GM12864 (cell line): ENCODE data around the gene ELF2.
"Not testable (repeated sequence)": the region's sequence is repeated elsewhere in the genome, so short reads cannot be mapped to it uniquely, and the experiment has no call there.

Experiments used
- DNase-seq: peaks from one replicate; pipeline ENCODE4 v3.0.0-alpha.2; 2011; ENCODE audit warnings: low read depth
- H3K4me3 ChIP-seq: 2 replicates; pipeline ENCODE4 v1.5.1; 2011; ENCODE audit warnings: mild to moderate bottlenecking, low read depth, low read length, control low read depth
- CTCF ChIP-seq: IDR thresholded peaks from 2 replicates; pipeline ENCODE4 v1.5.1; 2011; ENCODE audit warnings: low read depth, mild to moderate bottlenecking, moderate library complexity, low read length, control low read depth, inconsistent platforms; ENCODE audit errors: missing control alignments

ELF2 gene

GRCh38 chr4:139177049-139177868 is at the start of gene ELF2:
Gene ELF2 (minus strand): TSS chr4:139177218. CDS start chr4:139137701, 39,517 bp downstream.
- DNase-seq = no peak
- peak within 1 kb of the TSS; percentile 68 for H3K4me3 ChIP-seq
- no peak for TF ChIP-seq CTCF

- H3K4me3 ChIP-seq = no peak overlapping the region
- peak; percentile 15 for DNase-seq
- TF ChIP-seq CTCF = no peak
These were observed 46.8 kb upstream of the ELF2 start for GRCh38 chr4:139223682-139224317.

DNA sequence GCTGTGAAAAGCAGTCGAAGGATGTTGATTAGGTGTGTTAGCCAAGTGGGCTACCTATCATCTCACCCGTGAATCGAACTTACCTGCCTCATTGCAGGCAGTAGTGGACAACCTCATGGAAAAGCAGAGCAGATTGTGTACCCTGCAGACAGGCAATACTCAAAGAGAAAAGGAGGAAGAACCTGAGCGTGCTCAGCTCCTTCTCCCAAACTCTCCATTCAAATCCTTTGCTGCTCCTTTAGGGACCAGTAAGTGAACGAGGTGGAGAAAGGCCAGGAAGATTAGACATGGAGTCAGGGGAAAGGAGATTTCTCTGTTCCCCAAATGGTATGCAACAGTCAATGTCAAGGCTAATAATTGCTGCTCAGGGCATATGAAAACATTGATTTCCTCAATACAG is 45.2 kb upstream of the ELF2 start:
- no peak overlapping the region for H3K4me3 ChIP-seq
- DNase-seq = no peak
- no peak for TF ChIP-seq CTCF

- no peak for DNase-seq
- TF ChIP-seq CTCF = no peak
- no peak overlapping the region for H3K4me3 ChIP-seq
These were observed 44.7 kb upstream of the ELF2 start for GRCh38 chr4:139221687-139222086.

GRCh38 chr4:139219450-139220055 is 42.5 kb upstream of the ELF2 start:
- no peak for TF ChIP-seq CTCF
- DNase-seq = no peak
- no peak overlapping the region for H3K4me3 ChIP-seq

DNA sequence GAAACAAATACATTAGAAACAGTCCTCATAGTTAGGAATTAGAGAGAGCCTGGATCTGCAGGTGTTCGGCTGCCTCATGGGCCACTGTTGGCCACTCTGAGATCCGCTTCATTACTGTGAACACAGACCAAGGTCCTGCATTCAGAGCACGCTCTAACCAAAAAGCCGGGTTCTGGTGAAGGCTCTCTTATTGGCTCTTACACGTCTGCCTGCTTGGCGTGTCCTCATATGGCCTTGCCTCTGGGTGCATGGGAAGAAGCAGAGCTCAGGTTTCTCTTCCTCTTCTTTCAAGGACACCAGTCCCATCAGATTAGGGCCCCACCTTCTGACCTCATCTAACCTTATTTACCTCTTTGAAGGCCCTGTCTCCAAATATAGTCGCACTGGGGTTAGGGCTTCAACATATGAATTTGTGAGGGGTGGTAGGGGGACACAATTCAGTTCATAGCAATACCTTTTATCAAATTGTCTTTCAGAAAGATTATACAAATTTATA is 37.1 kb upstream of the ELF2 start:
- peak; percentile 77 for DNase-seq
- no peak for TF ChIP-seq CTCF

GRCh38 chr4:139213633-139214032 is 36.6 kb upstream of the ELF2 start:
- DNase-seq, H3K4me3 ChIP-seq: not testable (repeated sequence)

More for the DNA sequence above, 37.1 kb upstream of the ELF2 start:
- H3K4me3 ChIP-seq = no peak overlapping the region
